ENCODE data around the gene KLF11.

Gene KLF11

GRCh38 chr2:10039658-10040410 is 3.5 kb upstream of the KLF11 start:
- TF ChIP-seq FOXM1 (IDR thresholded peaks at IDR 0.05; ENCODE audit: borderline replicate concordance, low read depth) (no peak), TCF12 (IDR thresholded peaks at IDR 0.05; ENCODE audit: low read depth) (no peak), REST (IDR thresholded peaks at IDR 0.05; ENCODE audit: low read depth) (no peak), MAX (IDR thresholded peaks at IDR 0.05) (no peak), ZBTB7A (IDR thresholded peaks at IDR 0.05; ENCODE audit: low read depth) (no peak), TAF1 (IDR thresholded peaks at IDR 0.05; ENCODE audit: low read depth) (no peak), EP300 (IDR thresholded peaks at IDR 0.05; ENCODE audit: borderline replicate concordance) (no peak), CREB1 (IDR thresholded peaks at IDR 0.05; ENCODE audit: low read depth) (no peak), EGR1 (IDR thresholded peaks at IDR 0.05) (no peak), YY1 (IDR thresholded peaks at IDR 0.05; ENCODE audit: low read depth) (no peak), RAD21 (IDR thresholded peaks at IDR 0.05; ENCODE audit: low read depth) (no peak)

- TF ChIP-seq MAX (IDR thresholded peaks at IDR 0.05) (no peak), ZBTB7A (IDR thresholded peaks at IDR 0.05; ENCODE audit: low read depth) (no peak), USF1 (IDR thresholded peaks at IDR 0.05) (no peak), TAF1 (IDR thresholded peaks at IDR 0.05; ENCODE audit: low read depth) (no peak), CREB1 (IDR thresholded peaks at IDR 0.05; ENCODE audit: low read depth) (no peak), TCF12 (IDR thresholded peaks at IDR 0.05; ENCODE audit: low read depth) (no peak), YY1 (IDR thresholded peaks at IDR 0.05; ENCODE audit: low read depth) (no peak), CEBPB (IDR thresholded peaks at IDR 0.05) (no peak), FOXM1 (IDR thresholded peaks at IDR 0.05; ENCODE audit: borderline replicate concordance, low read depth) (no peak), EP300 (IDR thresholded peaks at IDR 0.05; ENCODE audit: borderline replicate concordance) (no peak), RAD21 (IDR thresholded peaks at IDR 0.05; ENCODE audit: low read depth) (no peak), EGR1 (IDR thresholded peaks at IDR 0.05) (no peak), TEAD4 (IDR thresholded peaks at IDR 0.05) (no peak), REST (IDR thresholded peaks at IDR 0.05; ENCODE audit: low read depth) (no peak), NFIC (IDR thresholded peaks at IDR 0.05) (no peak)
These were observed 1.6 kb upstream of the KLF11 start for GRCh38 chr2:10041711-10042110.

- TF ChIP-seq USF1 (IDR thresholded peaks at IDR 0.05), result no peak
- no peak for TF ChIP-seq FOXM1 (IDR thresholded peaks at IDR 0.05; ENCODE audit: borderline replicate concordance, low read depth)
- no peak for TF ChIP-seq EGR1 (IDR thresholded peaks at IDR 0.05)
- no peak for TF ChIP-seq TCF12 (IDR thresholded peaks at IDR 0.05; ENCODE audit: low read depth)
- no peak for TF ChIP-seq CEBPB (IDR thresholded peaks at IDR 0.05)
- TF ChIP-seq TEAD4 (IDR thresholded peaks at IDR 0.05), result peak; percentile 32; the same call in 1 of the 2 replicates
- no peak for TF ChIP-seq YY1 (IDR thresholded peaks at IDR 0.05; ENCODE audit: low read depth)
These were observed 819 bp upstream of the KLF11 start for GRCh38 chr2:10042301-10043161.

- TF ChIP-seq YY1 (IDR thresholded peaks at IDR 0.05; ENCODE audit: low read depth) (no peak), TAF1 (IDR thresholded peaks at IDR 0.05; ENCODE audit: low read depth) (no peak), CEBPB (IDR thresholded peaks at IDR 0.05) (no peak), EP300 (IDR thresholded peaks at IDR 0.05; ENCODE audit: borderline replicate concordance) (no peak), MAX (IDR thresholded peaks at IDR 0.05) (peak; percentile 97), FOXM1 (IDR thresholded peaks at IDR 0.05; ENCODE audit: borderline replicate concordance, low read depth) (no peak), TEAD4 (IDR thresholded peaks at IDR 0.05) (no peak), REST (IDR thresholded peaks at IDR 0.05; ENCODE audit: low read depth) (peak; percentile 2; the same call in 1 of the 2 replicates), USF1 (IDR thresholded peaks at IDR 0.05) (no peak; the same call in 1 of the 2 replicates), RAD21 (IDR thresholded peaks at IDR 0.05; ENCODE audit: low read depth) (no peak), EGR1 (IDR thresholded peaks at IDR 0.05) (peak; percentile 76), ZBTB7A (IDR thresholded peaks at IDR 0.05; ENCODE audit: low read depth) (no peak), CREB1 (IDR thresholded peaks at IDR 0.05; ENCODE audit: low read depth) (0 out of 2 replicates have a peak, but pooled peaks have one; percentile 27), TCF12 (IDR thresholded peaks at IDR 0.05; ENCODE audit: low read depth) (peak; percentile 11; the same call in 1 of the 2 replicates), NFIC (IDR thresholded peaks at IDR 0.05) (no peak)
These were observed 704 bp downstream of the KLF11 start for GRCh38 chr2:10043906-10044601.
